WERI-Rb-1 (cell line): ENCODE data around the gene TMEM245.
A peak's percentile ranks its signal among the peaks of the same experiment; 100 is the strongest.

Experiments used
- DNase-seq: peaks from one replicate; pipeline ENCODE4 v3.0.0-alpha.2; 2020
- H3K27ac ChIP-seq: fragments of 250-450 bp; sonication (Bioruptor Pico); 2 replicates; pipeline ENCODE4 v1.5.1; 2020; ENCODE audit warnings: mild to moderate bottlenecking, moderate library complexity
- H3K27me3 ChIP-seq: fragments of 250-450 bp; sonication (Bioruptor Pico); 2 replicates; pipeline ENCODE4 v1.5.1; 2021; ENCODE audit warnings: mild to moderate bottlenecking, low read depth, moderate library complexity; ENCODE audit not compliant: insufficient read depth, severe bottlenecking
- H3K36me3 ChIP-seq: fragments of 250-450 bp; sonication (Bioruptor Pico); 2 replicates; pipeline ENCODE4 v1.5.1; 2020; ENCODE audit warnings: mild to moderate bottlenecking, moderate library complexity
- H3K4me3 ChIP-seq: 2 replicates; pipeline ENCODE4 v1.5.1; 2011; ENCODE audit warnings: low read depth, mild to moderate bottlenecking, control low read depth, low read length
- H3K9me3 ChIP-seq: fragments of 250-450 bp; sonication (Bioruptor Pico); 2 replicates; pipeline ENCODE4 v1.5.1; 2021; ENCODE audit warnings: mild to moderate bottlenecking, moderate library complexity; ENCODE audit not compliant: severe bottlenecking
- TF ChIP-seq, protein P1 (sequence below): IDR thresholded peaks from 2 replicates; pipeline ENCODE4 v1.5.1; 2011; ENCODE audit warnings: low read depth, mild to moderate bottlenecking, control low read depth, inconsistent platforms, low read length

TMEM245 gene

DNA sequence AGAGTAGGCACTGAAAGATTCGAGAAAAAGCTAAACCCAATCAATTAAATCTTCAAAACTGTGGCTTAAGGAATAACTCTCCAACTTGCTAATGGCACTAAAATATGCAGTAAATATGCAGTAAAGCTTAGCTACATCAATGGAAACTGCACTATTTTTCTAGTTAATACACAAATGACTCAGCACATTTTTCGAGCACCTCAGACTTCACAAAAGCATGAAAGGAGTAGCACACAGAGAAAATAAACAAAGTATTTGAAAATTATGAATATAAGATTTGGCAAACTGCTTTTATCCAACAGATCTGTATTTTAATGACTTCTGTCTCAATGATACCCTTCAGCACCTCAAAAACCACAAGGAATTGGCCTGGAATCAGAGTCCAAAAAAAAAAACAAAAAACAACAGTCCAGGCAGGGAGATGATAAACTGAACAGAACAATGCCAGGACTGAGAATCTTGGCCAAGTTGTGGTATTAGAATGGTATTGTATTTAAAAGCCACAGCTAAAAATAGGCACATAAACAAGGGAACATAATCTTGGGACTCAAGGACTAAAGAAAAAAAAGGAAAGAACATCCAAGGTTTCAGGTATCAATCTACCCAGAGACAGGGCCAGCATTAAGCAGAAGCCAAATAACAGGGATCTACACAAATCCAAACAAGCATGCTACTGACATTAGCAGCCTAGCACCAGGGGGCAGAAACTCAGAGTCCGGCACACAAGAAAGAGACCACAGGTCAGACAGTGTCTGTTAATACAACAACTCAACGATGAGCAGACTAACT, 21.4 kb downstream of the TMEM245 start:
- no peaks in the 10 kb centered on the region for H3K27me3 ChIP-seq
- peaks cover 56% of the 10 kb centered on the region for H3K36me3 ChIP-seq
- DNase-seq: peak; percentile 32
- no peak overlapping the region for H3K27ac ChIP-seq
- H3K4me3 ChIP-seq: no peak overlapping the region
- H3K9me3 ChIP-seq: no peaks in the 10 kb centered on the region
- TF ChIP-seq, protein P1, sequence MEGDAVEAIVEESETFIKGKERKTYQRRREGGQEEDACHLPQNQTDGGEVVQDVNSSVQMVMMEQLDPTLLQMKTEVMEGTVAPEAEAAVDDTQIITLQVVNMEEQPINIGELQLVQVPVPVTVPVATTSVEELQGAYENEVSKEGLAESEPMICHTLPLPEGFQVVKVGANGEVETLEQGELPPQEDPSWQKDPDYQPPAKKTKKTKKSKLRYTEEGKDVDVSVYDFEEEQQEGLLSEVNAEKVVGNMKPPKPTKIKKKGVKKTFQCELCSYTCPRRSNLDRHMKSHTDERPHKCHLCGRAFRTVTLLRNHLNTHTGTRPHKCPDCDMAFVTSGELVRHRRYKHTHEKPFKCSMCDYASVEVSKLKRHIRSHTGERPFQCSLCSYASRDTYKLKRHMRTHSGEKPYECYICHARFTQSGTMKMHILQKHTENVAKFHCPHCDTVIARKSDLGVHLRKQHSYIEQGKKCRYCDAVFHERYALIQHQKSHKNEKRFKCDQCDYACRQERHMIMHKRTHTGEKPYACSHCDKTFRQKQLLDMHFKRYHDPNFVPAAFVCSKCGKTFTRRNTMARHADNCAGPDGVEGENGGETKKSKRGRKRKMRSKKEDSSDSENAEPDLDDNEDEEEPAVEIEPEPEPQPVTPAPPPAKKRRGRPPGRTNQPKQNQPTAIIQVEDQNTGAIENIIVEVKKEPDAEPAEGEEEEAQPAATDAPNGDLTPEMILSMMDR: peak; percentile 44

DNA sequence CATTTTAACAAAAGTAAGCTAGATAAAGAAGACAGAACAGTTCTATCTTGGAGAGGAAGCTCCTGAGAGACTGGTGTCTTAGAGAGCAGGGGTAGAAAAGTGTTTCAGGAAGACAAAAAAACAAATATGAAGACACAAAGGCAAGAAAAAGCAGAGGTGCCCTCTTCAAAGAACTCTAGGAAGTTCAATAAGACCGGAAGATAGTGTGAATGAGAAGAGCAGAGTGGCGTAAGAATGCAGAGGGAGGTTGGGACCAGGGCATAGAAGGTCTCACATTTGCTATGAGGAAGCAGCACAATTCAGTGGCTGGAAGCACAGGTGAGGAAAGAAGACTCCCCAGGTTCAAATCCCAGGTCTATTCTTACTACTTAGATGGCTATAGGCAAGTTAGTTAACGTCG, 22.6 kb downstream of the TMEM245 start:
- peaks cover 57% of the 10 kb centered on the region for H3K36me3 ChIP-seq
- H3K27me3 ChIP-seq: no peaks in the 10 kb centered on the region
- H3K9me3 ChIP-seq: no peaks in the 10 kb centered on the region
- DNase-seq: no peak
- H3K27ac ChIP-seq: no peak overlapping the region
- TF ChIP-seq, protein P1: no peak
- H3K4me3 ChIP-seq: no peak overlapping the region

DNA sequence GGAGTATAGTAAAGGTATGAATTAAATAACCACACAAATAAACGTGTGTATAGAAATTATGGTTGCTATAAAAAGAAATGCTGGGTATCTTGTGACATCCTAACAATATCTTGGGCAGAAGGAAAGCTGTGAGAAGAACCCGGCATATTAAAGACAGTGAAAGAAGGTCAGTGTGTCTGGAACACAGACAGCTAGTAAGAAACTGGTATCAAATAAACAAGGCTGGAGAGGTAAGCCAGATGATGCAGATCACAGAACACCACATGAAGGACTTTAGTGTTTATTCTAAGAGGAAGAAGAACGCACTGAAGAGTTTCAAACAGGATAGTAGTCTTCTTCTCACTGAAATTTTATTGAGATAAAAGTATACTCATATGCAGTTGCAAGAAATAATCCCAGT, 24.4 kb downstream of the TMEM245 start:
- no peak for DNase-seq
- H3K27ac ChIP-seq: no peak overlapping the region
- H3K27me3 ChIP-seq: no peaks in the 10 kb centered on the region
- TF ChIP-seq, protein P1: no peak
- peaks cover 62% of the 10 kb centered on the region for H3K36me3 ChIP-seq
- H3K4me3 ChIP-seq: no peak overlapping the region
- no peaks in the 10 kb centered on the region for H3K9me3 ChIP-seq

GRCh38 chr9:109094268-109094667, 25.5 kb downstream of the TMEM245 start:
- H3K27ac ChIP-seq: no peak overlapping the region

GRCh38 chr9:109092587-109092986, 27.2 kb downstream of the TMEM245 start:
- no peak overlapping the region for H3K27ac ChIP-seq
- H3K4me3 ChIP-seq: no peak overlapping the region
- TF ChIP-seq, protein P1: no peak
- H3K9me3 ChIP-seq: no peaks in the 10 kb centered on the region
- DNase-seq: no peak
- peaks cover 80% of the 10 kb centered on the region for H3K36me3 ChIP-seq
- H3K27me3 ChIP-seq: no peaks in the 10 kb centered on the region

More at GRCh38 chr9:109094268-109094667, 25.5 kb downstream of the TMEM245 start:
- Histone ChIP-seq H3K36me3 (peaks cover 68% of the 10 kb centered on the region), H3K4me3 (no peak overlapping the region), H3K27me3 (no peaks in the 10 kb centered on the region), H3K9me3 (no peaks in the 10 kb centered on the region)
- TF ChIP-seq, protein P1: no peak
- DNase-seq: no peak

DNA sequence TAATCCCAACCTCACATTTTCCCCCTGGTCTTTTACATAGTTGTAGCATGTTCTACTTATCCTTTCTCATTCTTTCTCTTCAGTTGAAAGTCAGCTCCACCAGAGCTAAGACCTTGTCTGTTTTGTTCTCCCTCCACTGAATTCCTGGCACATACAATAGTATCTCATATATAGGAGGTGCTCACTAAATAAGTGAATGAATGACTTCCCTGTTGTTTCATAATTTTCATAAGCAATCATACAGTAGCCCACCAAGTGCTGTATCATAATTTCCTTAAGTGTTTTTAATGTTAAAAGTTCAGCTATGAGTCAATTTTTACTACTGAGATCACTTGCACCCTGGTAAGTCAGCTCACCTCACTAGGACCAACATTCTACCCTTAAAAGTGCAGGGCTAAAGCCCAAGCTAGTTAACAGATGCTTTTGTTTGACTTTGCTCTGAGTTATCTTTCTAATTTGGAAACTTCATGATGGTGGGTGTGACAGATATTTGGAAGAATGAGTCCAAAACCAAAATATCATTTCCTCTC, 27.6 kb downstream of the TMEM245 start:
- TF ChIP-seq, protein P1: no peak

More for the DNA sequence above, 27.6 kb downstream of the TMEM245 start:
- Histone ChIP-seq H3K4me3 (no peak overlapping the region), H3K27ac (no peak overlapping the region), H3K9me3 (no peaks in the 10 kb centered on the region), H3K27me3 (no peaks in the 10 kb centered on the region), H3K36me3 (peaks cover 80% of the 10 kb centered on the region)
- no peak for DNase-seq
